H1 (cell line): ENCODE measurements around the gene C19orf25. TPM values are rescaled to one million over a fixed set of nuclear protein-coding genes. Genes with fewer than 3 reads are reported as not detected.
A peak's percentile ranks its signal among the peaks of the same experiment; 100 is the strongest.

Experiments
- CTCF ChIA-PET: fragments of 300-600 bp; sonication (Branson Sonifier 250); formaldehyde crosslinking; loops from one replicate; lab custom pipeline; 2021; ENCODE audit not compliant: partially characterized antibody; lab: Charles Lee
- POLR2A ChIA-PET: fragments of 300-600 bp; sonication (Branson Sonifier 250); formaldehyde crosslinking; loops from one replicate; lab custom pipeline; 2021; ENCODE audit warnings: inconsistent platforms; ENCODE audit not compliant: partially characterized antibody; lab: Charles Lee
- DNase-seq, 2 experiments: peaks; one replicate each; pipeline versions ENCODE4 v3.0.0 to v3.0.0-alpha.2; 2010 to 2022; ENCODE audit warnings: low spot score in 2 of 2, low read depth in 1 of 2, mixed read lengths in 1 of 2
- FAIRE-seq: peaks from 2 replicates; lab custom pipeline; 2011; peaks lifted over from hg19 to GRCh38; lab: Jason Lieb, UNC
- H2AFZ ChIP-seq: 2 replicates; pipeline ENCODE4 v1.8.1; 2012; ENCODE audit warnings: low read length, inconsistent platforms
- H2AK5ac ChIP-seq: 2 replicates; pipeline ENCODE4 v1.6.1; 2013; ENCODE audit warnings: low read depth, low read length
- H2BK120ac ChIP-seq: replicated peaks from 2 replicates; pipeline ENCODE3; 2013; ENCODE audit warnings: low read depth, low read length, inconsistent platforms
- H2BK12ac ChIP-seq: 2 replicates; pipeline ENCODE4 v1.6.1; 2013; ENCODE audit warnings: low read depth, low read length
- H2BK15ac ChIP-seq: 2 replicates; pipeline ENCODE4 v1.6.1; 2013; ENCODE audit warnings: low read length
- H2BK20ac ChIP-seq: 2 replicates; pipeline ENCODE4 v1.6.1; 2013; ENCODE audit warnings: low read length
- H2BK5ac ChIP-seq: 2 replicates; pipeline ENCODE4 v1.6.1; 2013; ENCODE audit warnings: low read depth, low read length
- H3K14ac ChIP-seq: 2 replicates; pipeline ENCODE4 v1.6.1; 2013; ENCODE audit warnings: inconsistent platforms; ENCODE audit not compliant: insufficient read length
- H3K18ac ChIP-seq: 2 replicates; pipeline ENCODE4 v1.6.1; 2013; ENCODE audit warnings: low read length; ENCODE audit errors: extremely low read depth
- H3K23ac ChIP-seq: 2 replicates; pipeline ENCODE4 v1.6.1; 2013; ENCODE audit warnings: inconsistent platforms; ENCODE audit not compliant: insufficient read length
- H3K23me2 ChIP-seq: 2 replicates; pipeline ENCODE4 v1.6.1; 2013; ENCODE audit warnings: low read depth, low read length
- H3K27ac ChIP-seq: 2 replicates; pipeline ENCODE4 v1.6.1; 2011; ENCODE audit warnings: low read depth, low read length, inconsistent platforms
- H3K27me3 ChIP-seq, 4 experiments: replicated peaks in 1 of 4; 1 replicate in 1 of 4; 2 replicates in 3 of 4; pipeline versions ENCODE4 v1.6.1 to v1.8.1; 2011 to 2013; ENCODE audit warnings: low read length in 3 of 4, mild to moderate bottlenecking in 3 of 4, inconsistent platforms in 2 of 4, mixed read lengths in 2 of 4, moderate library complexity in 1 of 4; ENCODE audit not compliant: control insufficient read depth in 3 of 4, insufficient read depth in 3 of 4; ENCODE audit errors: extremely low read depth in 1 of 4
- H3K36me3 ChIP-seq, 4 experiments: 2 replicates each; pipeline versions ENCODE4 v1.6.1 to v1.8.1; 2011 to 2013; ENCODE audit warnings: mild to moderate bottlenecking in 4 of 4, low read length in 3 of 4, moderate library complexity in 2 of 4, control low read depth in 1 of 4, inconsistent platforms in 1 of 4; ENCODE audit not compliant: insufficient read depth in 4 of 4, control insufficient read depth in 2 of 4
- H3K4ac ChIP-seq: replicated peaks from 2 replicates; pipeline ENCODE3; 2013; ENCODE audit warnings: low read length, low read depth, mixed read lengths, inconsistent platforms; ENCODE audit not compliant: insufficient read length
- H3K4me1 ChIP-seq, 4 experiments: replicated peaks in 1 of 4; 1 replicate in 1 of 4; 2 replicates in 3 of 4; pipeline versions ENCODE4 v1.6.1 to v1.8.1; 2011 to 2013; ENCODE audit warnings: low read length in 3 of 4, inconsistent platforms in 2 of 4, mixed read lengths in 1 of 4; ENCODE audit not compliant: insufficient read depth in 4 of 4, control insufficient read depth in 3 of 4
- H3K4me2 ChIP-seq, 2 experiments: 2 replicates each; pipeline versions ENCODE4 v1.6.1 to v1.8.1; 2011 to 2013; ENCODE audit warnings: low read depth in 2 of 2, low read length in 2 of 2, control low read depth in 1 of 2, inconsistent platforms in 1 of 2, mild to moderate bottlenecking in 1 of 2; ENCODE audit not compliant: insufficient read depth in 1 of 2
- H3K4me3 ChIP-seq, 4 experiments: fragments of 200-600, 300-600 bp in 1 of 4; sonication (generic), shearing (Covaris generic), sonication (Bioruptor Twin) in 1 of 4; 2 replicates each; pipeline versions ENCODE4 v1.5.1 to v1.8.1; 2011 to 2016; ENCODE audit warnings: low read length in 4 of 4, low read depth in 3 of 4, control low read depth in 2 of 4, inconsistent platforms in 2 of 4, mild to moderate bottlenecking in 2 of 4, mixed read lengths in 1 of 4, moderate library complexity in 1 of 4; ENCODE audit not compliant: insufficient read depth in 2 of 4; ENCODE audit errors: extremely low read depth in 1 of 4
- H3K56ac ChIP-seq: replicated peaks from 2 replicates; pipeline ENCODE3; 2013; ENCODE audit warnings: low read depth, mild to moderate bottlenecking, mixed read lengths, low read length, inconsistent platforms; ENCODE audit not compliant: insufficient read length
- H3K79me1 ChIP-seq: 2 replicates; pipeline ENCODE4 v1.6.1; 2013; ENCODE audit warnings: low read depth, low read length, control low read depth
- H3K79me2 ChIP-seq, 2 experiments: 2 replicates each; pipeline versions ENCODE4 v1.6.1 to v1.8.1; 2012 to 2013; ENCODE audit warnings: low read length in 2 of 2, mild to moderate bottlenecking in 2 of 2, inconsistent platforms in 1 of 2; ENCODE audit not compliant: insufficient read depth in 2 of 2, control insufficient read depth in 1 of 2
- H3K9ac ChIP-seq, 4 experiments: replicated peaks in 1 of 4; 1 replicate in 1 of 4; 2 replicates in 3 of 4; pipeline versions ENCODE4 v1.6.1 to v1.8.1; 2011 to 2013; ENCODE audit warnings: low read depth in 3 of 4, low read length in 3 of 4, control low read depth in 2 of 4, mild to moderate bottlenecking in 2 of 4, moderate library complexity in 2 of 4, inconsistent platforms in 1 of 4; ENCODE audit errors: extremely low read depth in 1 of 4
- H3K9me3 ChIP-seq, 2 experiments: 2 replicates each; pipeline versions ENCODE4 v1.6.1 to v1.8.1; 2012 to 2013; ENCODE audit warnings: mild to moderate bottlenecking in 2 of 2, moderate library complexity in 2 of 2, control low read depth in 1 of 2, inconsistent platforms in 1 of 2, low read depth in 1 of 2, low read length in 1 of 2, mixed read lengths in 1 of 2; ENCODE audit not compliant: insufficient read depth in 2 of 2
- H4K20me1 ChIP-seq, 2 experiments: replicated peaks in 1 of 2; 2 replicates each; pipeline versions ENCODE3 to v1.8.1; 2011 to 2013; ENCODE audit warnings: inconsistent platforms in 2 of 2, low read length in 2 of 2, mild to moderate bottlenecking in 1 of 2; ENCODE audit not compliant: insufficient read depth in 2 of 2, control insufficient read depth in 1 of 2
- H4K5ac ChIP-seq: 2 replicates; pipeline ENCODE4 v1.6.1; 2013; ENCODE audit warnings: low read length, low read depth, mixed read lengths, inconsistent platforms; ENCODE audit not compliant: insufficient read length
- H4K8ac ChIP-seq: 2 replicates; pipeline ENCODE4 v1.8.0; 2013; ENCODE audit warnings: mild to moderate bottlenecking, moderate library complexity, low read length, inconsistent platforms; ENCODE audit not compliant: insufficient read depth; ENCODE audit errors: extremely low read depth
- H4K91ac ChIP-seq: replicated peaks from 2 replicates; pipeline ENCODE3; 2013; ENCODE audit warnings: low read length, mixed read lengths, inconsistent platforms; ENCODE audit not compliant: insufficient read length
- BRCA1 ChIP-seq: IDR thresholded peaks from 2 replicates; pipeline ENCODE4 v1.6.1; 2012; ENCODE audit warnings: low read depth, low read length, improper control_type of control experiment
- CBX5 ChIP-seq: fragments of 300-800, 300-1000 bp; sonication (generic); IDR thresholded peaks from 2 replicates; pipeline ENCODE4 v1.7.1; 2016; ENCODE audit warnings: antibody characterized with exemption, low read length, low read depth
- CBX8 ChIP-seq: fragments of 300-800, 300-1000 bp; sonication (generic); IDR thresholded peaks from 2 replicates; pipeline ENCODE4 v1.7.1; 2016; ENCODE audit warnings: low read depth, low read length, borderline replicate concordance
- CEBPB ChIP-seq: IDR thresholded peaks from 2 replicates; pipeline ENCODE4 v1.6.1; 2012; ENCODE audit warnings: low read depth, low read length
- EGR1 ChIP-seq: IDR thresholded peaks from 2 replicates; pipeline ENCODE4 v1.6.1; 2011; ENCODE audit warnings: low read depth, low read length, borderline replicate concordance
- HDAC2 ChIP-seq, 2 experiments: fragments of 300-600 bp in 1 of 2; sonication (generic) in 1 of 2; IDR thresholded peaks; 2 replicates each; pipeline ENCODE4 v1.6.1; 2011 to 2012; ENCODE audit warnings: low read depth in 2 of 2, low read length in 2 of 2, mild to moderate bottlenecking in 2 of 2, moderate library complexity in 2 of 2, borderline replicate concordance in 1 of 2, inconsistent platforms in 1 of 2
- HDAC6 ChIP-seq: IDR thresholded peaks from one replicate; pipeline ENCODE4 v1.7.1; 2012; ENCODE audit warnings: low read depth, mild to moderate bottlenecking, inconsistent platforms, low read length, moderate library complexity
- JUND ChIP-seq: IDR thresholded peaks from 2 replicates; pipeline ENCODE4 v1.6.1; 2011; ENCODE audit warnings: mild to moderate bottlenecking, improper control_type of control experiment, low read length
- KDM1A ChIP-seq: fragments of 200-600, 300-600 bp; sonication (generic); IDR thresholded peaks from 2 replicates; pipeline ENCODE4 v1.7.1; 2016; ENCODE audit warnings: mild to moderate bottlenecking, low read length, borderline replicate concordance
- NANOG ChIP-seq: IDR thresholded peaks from 2 replicates; pipeline ENCODE4 v1.6.1; 2011; ENCODE audit warnings: low read length, low read depth, mild to moderate bottlenecking, inconsistent platforms; ENCODE audit not compliant: insufficient read depth, poor library complexity, severe bottlenecking
- PHF8 ChIP-seq: fragments of 200-600 bp; sonication (generic); conservative IDR thresholded peaks from 2 replicates; pipeline ENCODE4 v1.7.1; 2012; ENCODE audit warnings: low read depth, mild to moderate bottlenecking, inconsistent platforms, low read length, moderate library complexity
- SIN3A ChIP-seq, 2 experiments: IDR thresholded peaks in 1 of 2; conservative IDR thresholded peaks in 1 of 2; 2 replicates each; pipeline ENCODE4 v1.6.1; 2011 to 2012; ENCODE audit warnings: low read length in 2 of 2, improper control_type of control experiment in 1 of 2, low read depth in 1 of 2, mild to moderate bottlenecking in 1 of 2
- TAF1 ChIP-seq: IDR thresholded peaks from 2 replicates; pipeline ENCODE4 v1.6.1; 2011; ENCODE audit warnings: mild to moderate bottlenecking, low read depth, low read length
- TEAD4 ChIP-seq: IDR thresholded peaks from 2 replicates; pipeline ENCODE4 v1.6.1; 2012; ENCODE audit warnings: low read depth, low read length, inconsistent platforms, mixed read lengths
- WGBS, 2 experiments: shearing (Covaris generic) in 1 of 2; methylation state at CpG; one replicate each; pipeline versions ENCODE4 v1.1.6 to v1.1.7; 2013 to 2015; ENCODE audit warnings: low lambda C conversion rate in 2 of 2, mixed read lengths in 2 of 2, inconsistent platforms in 1 of 2, low coverage in 1 of 2, missing lambda C conversion rate in 1 of 2; ENCODE audit not compliant: insufficient replicate concordance in 2 of 2, insufficient coverage in 1 of 2, insufficient read length in 1 of 2; ENCODE audit errors: extremely low coverage in 1 of 2, missing lambda C conversion rate in 1 of 2; 5-methylcytosine and 5-hydroxymethylcytosine counted together
- polyA plus RNA-seq, 7 experiments: library from polyadenylated mRNA; depleted of rRNA in 3 of 7; stranded (reverse) in 5 of 7; unstranded in 2 of 7; fragments of >200 nt in 5 of 7; fragments of 200-250 nt in 2 of 7; gene quantifications; 1 replicate in 5 of 7; 2 replicates in 1 of 7; 4 replicates in 1 of 7; pipeline versions ENCODE4 v1.2.1 to v1.2.3, GENCODE V29; 2011 to 2013; ENCODE audit warnings: missing spikeins in 2 of 7, mixed read lengths in 2 of 7
- total RNA-seq: library from RNA; stranded (reverse); fragmentation: NEBNext Ultra II Directional; extraction: Animal tissue kit (Norgen Biotek cat#: 25700); gene quantifications from 2 replicates; pipeline ENCODE4 v1.2.1, GENCODE V29; 2021

C19orf25 gene
- total and polyA plus RNA-seq, 2 of the 8 experiments (the other 6 are each of a cell fraction or from before 2014, with no cell fraction given), result 41.3 to 67.4 TPM

- no peak for DNase-seq
- Histone ChIP-seq H2BK15ac (no peak overlapping the region), H2BK120ac (no peak overlapping the region), H3K9me3 (no peaks in the 10 kb centered on the region), H3K27ac (no peak overlapping the region), H2BK12ac (no peak overlapping the region), H3K36me3 (peaks cover 0 to 2% (median 0%) of the 10 kb centered on the region in 4 experiments; a peak in 2 of 8 replicates), H3K18ac (no peak overlapping the region), H2BK5ac (no peak overlapping the region), H3K4me2 (no peak overlapping the region), H3K56ac (no peak overlapping the region), H2AK5ac (no peak overlapping the region), H3K14ac (no peak overlapping the region), H3K79me2 (no peaks in the 10 kb centered on the region), H3K79me1 (no peaks in the 10 kb centered on the region; the same call in 1 of the 2 replicates), H4K91ac (peak overlapping the region; percentile 40), H3K27me3 (peaks cover 2 to 16% (median 6%) of the 10 kb centered on the region in 4 experiments), H2BK20ac (no peak overlapping the region), H3K4ac (no peak overlapping the region), H4K8ac (peak overlapping the region; percentile 68; the same call in 1 of the 2 replicates), H3K4me3 (no peak overlapping the region), H3K23ac (no peak overlapping the region), H3K23me2 (peaks cover 3% of the 10 kb centered on the region; the same call in 1 of the 2 replicates), H3K4me1 (peaks cover 0 to 12% (median 7%) of the 10 kb centered on the region in 4 experiments; a peak in 5 of 7 replicates), H4K20me1 (peaks cover 2 to 5% of the 10 kb centered on the region in 2 experiments), H3K9ac (no peak overlapping the region), H2AFZ (no peak overlapping the region), H4K5ac (no peak overlapping the region)
- CTCF ChIA-PET, result interaction anchor here (0.6 kb wide), 1 partner anchor 98 kb away, joined by 4 read pairs; no protein-coding TSS in a partner anchor
- WGBS, 2 experiments, result 83% methylated on average over 9 of the region's 9 CpGs; no CpG with 5 or more reads in 1 of the 2 experiments
- POLR2A ChIA-PET, result interaction anchor here (1.2 to 4.5 kb wide), 3 partner anchors 8 to 22 kb away, joined by 3 to 55 read pairs (median 5); no protein-coding TSS in a partner anchor
- no peak for FAIRE-seq
- TF ChIP-seq CBX8, result no peak
- no peak for TF ChIP-seq CBX5
- no peak for TF ChIP-seq KDM1A
- no peak for TF ChIP-seq CEBPB
- no peak for TF ChIP-seq TEAD4
- no peak for TF ChIP-seq BRCA1
- no peak for TF ChIP-seq SIN3A (conservative IDR thresholded peaks at IDR 0.05 in 1 of 2, IDR thresholded peaks at IDR 0.05 in 1 of 2; ENCODE audit: low read depth in 1 of 2, low read length in 2 of 2)
- no peak for TF ChIP-seq HDAC2 (IDR thresholded peaks at IDR 0.05; ENCODE audit: borderline replicate concordance in 1 of 2, low read depth in 2 of 2, low read length in 2 of 2)
- no peak for TF ChIP-seq NANOG
- no peak for TF ChIP-seq PHF8
- no peak for TF ChIP-seq HDAC6
- no peak for TF ChIP-seq TAF1
- no peak for TF ChIP-seq JUND
- no peak for TF ChIP-seq EGR1
Measured at GRCh38 chr19:1459479-1459878, 19.5 kb downstream of the C19orf25 start.
